Stimulated activated CD4-positive, alpha-beta T cell treated with anti-CD3 and anti-CD28 coated beads, Interleukin-4, amount 100 ng/mL, for 1 hour (primary cell): ENCODE results near the gene IGFALS.

Experiments used
- DNase-seq: peaks from one replicate; pipeline ENCODE4 v3.0.0-alpha.2; 2020

The IGFALS gene

DNA sequence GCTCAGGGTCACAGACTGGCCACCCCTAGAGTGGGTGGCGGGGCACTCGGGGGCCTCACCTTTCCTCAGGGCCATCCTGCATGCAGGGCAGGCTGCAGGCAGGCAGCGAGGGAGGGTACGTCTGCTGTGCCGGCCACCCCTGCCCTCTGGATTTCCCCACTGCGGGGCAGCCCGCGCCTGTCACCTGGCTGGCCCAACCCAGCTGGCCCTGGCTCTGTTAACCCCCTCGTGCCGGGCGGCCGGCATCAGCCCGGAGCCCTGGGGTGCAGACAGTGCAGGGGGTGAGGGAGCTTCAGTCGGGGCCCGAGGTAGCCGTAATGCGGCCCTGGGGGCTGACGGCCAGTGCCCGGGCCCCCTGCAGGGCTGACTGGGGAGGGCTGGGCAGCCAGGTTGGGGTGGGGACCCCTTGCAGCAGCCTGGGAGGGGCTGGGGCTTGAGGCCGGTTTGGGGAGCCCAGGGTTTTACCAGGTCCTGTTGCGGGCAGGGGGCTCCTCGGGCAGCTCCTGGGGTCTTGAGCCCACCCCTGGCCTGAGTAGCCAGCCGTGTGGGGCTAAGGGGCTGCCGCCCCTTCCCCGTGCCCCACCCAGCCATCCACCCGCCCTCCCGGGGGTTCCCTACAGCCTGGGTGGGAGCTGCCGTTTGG lies at the start of gene IGFALS:
Gene IGFALS (minus strand): TSS at position 128 of the 643 bp plus-strand sequence. CDS start 53 bp downstream, at position 75.
- no peak for DNase-seq

DNA sequence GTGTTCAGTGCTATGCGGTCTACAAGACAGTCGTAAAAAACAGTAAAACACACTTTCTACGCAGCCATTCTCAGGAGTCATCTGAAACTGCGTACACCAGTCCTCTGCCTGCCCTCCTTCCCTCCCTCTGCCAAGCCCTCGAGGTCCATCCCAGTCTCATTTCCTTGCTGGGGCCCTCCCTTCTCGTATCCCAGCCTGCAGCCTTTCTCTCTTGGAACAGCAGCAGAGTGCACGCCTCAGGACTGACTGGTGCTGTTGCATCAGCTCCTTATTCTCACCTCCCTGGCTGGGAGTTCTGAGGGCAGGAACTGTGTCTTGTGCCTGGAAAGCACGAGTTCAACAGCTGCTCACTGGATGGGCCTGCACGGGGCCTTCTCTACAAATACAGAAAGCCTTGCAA lies 46.0 kb upstream of the IGFALS start:
- DNase-seq = no peak

GRCh38 chr16:1834096-1834495 lies 40.6 kb upstream of the IGFALS start:
- DNase-seq = no peak

- no peak for DNase-seq
Measured at GRCh38 chr16:1832838-1833454, 39.4 kb upstream of the IGFALS start.

- DNase-seq = no peak
Measured at GRCh38 chr16:1831186-1832075, 37.9 kb upstream of the IGFALS start.

DNA sequence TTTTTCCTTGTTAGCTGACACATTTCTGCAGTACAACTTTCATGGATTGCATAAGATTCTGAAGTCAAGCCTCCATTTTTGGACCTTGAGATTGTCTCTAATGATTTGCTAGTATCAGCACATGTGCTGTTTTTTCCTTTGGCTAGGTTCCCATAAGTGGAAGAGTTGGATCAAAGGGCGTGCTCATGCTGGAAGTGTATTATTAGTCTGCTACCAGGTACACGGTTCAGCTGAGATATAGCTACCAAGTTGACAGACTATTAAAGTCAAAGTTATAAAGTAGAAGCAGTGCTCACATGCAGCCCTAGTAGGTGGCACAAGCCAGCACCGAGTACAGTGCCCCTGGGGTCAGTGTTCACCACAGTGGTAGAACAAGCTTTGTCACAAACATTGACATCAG lies 36.7 kb upstream of the IGFALS start:
- no peak for DNase-seq

GRCh38 chr16:1828645-1829410 lies 35.3 kb upstream of the IGFALS start:
- DNase-seq = no peak

DNA sequence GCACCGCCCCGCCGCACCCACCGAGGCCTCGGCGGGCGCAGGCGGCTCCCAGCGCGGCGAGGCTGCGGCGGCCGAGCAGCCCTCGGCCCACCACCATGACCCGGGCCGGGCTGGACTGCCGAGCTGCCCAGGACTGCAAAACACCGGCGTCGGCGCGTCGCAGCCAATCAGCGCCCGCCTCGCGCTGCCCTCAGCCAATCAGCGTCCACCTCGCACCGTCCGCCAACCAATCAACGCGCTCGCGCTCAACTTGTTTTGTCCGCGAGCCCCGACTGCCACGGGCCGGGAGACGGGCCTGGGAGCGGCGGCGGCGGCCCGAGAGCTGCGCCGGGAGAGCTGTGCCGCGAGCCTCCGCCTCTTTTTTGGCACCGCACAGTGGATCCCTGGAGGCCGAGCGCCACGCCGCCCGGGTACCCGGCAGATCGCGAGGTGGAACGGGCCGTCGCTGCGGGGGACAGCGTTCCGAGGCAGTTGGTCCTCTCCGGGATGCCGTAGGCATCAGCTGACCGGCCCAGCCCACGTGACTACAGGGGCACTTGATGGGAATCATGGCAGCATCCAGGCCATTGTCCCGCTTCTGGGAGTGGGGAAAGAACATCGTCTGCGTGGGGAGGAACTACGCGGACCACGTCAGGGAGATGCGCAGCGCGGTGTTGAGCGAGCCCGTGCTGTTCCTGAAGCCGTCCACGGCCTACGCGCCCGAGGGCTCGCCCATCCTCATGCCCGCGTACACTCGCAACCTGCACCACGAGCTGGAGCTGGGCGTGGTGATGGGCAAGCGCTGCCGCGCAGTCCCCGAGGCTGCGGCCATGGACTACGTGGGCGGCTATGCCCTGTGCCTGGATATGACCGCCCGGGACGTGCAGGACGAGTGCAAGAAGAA lies 33.4 kb upstream of the IGFALS start, which contains the start of the genes FAHD1 and HAGH:
Gene FAHD1 (plus strand): TSS at position 516 of the 883 bp plus-strand sequence. CDS start 33 bp downstream, at position 549.
Gene HAGH (minus strand): TSS at position 135 of the 883 bp plus-strand sequence. CDS start 38 bp downstream, at position 97.
- DNase-seq = peak; percentile 89

GRCh38 chr16:1825864-1826690 lies 32.6 kb upstream of the IGFALS start:
- peak; percentile 73 for DNase-seq

DNA sequence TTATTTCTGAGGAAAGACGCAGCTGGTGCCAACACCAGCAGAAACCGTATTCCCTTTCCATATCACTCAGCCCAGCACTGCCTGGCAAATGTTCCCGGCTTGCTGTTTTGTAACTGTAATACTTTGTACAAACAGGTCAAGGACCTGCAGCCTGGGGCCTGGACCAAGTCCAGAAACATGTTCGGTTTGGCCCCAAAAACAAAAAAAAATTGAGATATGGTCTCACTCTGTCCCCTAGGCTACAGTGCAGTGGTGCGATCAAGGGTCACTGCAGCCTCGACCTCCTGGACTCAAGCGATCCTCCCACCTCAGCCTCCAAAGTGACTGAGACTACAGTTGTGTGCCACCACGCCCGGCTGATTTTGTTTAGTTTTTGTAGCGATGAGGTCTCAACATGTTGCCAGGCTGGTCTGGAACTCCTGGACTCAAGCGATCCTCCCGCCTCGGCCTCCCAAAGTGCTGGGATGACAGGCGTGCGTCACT lies 31.9 kb upstream of the IGFALS start:
- no peak for DNase-seq

DNA sequence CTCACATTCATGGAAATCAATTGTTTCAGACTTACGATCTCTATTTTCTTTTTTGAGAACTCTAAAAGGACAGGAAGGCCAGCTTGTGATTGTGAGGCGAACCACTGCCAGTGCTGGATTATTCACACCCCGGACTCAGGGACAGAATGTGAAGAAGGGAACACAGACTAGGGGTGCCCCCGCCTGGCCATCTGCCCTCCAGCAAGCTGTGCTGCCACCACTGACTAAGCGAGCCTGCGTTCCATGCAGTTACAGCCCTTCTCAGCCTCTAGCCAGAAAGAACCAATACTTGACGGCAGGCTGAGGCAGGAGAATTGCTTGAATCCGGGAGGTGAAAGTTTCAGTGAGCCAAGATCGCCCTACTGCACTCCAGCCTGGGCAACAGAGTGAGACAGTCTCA lies 30.3 kb upstream of the IGFALS start:
- no peak for DNase-seq

GRCh38 chr16:1822801-1823200 lies 29.3 kb upstream of the IGFALS start:
- DNase-seq = no peak

DNA sequence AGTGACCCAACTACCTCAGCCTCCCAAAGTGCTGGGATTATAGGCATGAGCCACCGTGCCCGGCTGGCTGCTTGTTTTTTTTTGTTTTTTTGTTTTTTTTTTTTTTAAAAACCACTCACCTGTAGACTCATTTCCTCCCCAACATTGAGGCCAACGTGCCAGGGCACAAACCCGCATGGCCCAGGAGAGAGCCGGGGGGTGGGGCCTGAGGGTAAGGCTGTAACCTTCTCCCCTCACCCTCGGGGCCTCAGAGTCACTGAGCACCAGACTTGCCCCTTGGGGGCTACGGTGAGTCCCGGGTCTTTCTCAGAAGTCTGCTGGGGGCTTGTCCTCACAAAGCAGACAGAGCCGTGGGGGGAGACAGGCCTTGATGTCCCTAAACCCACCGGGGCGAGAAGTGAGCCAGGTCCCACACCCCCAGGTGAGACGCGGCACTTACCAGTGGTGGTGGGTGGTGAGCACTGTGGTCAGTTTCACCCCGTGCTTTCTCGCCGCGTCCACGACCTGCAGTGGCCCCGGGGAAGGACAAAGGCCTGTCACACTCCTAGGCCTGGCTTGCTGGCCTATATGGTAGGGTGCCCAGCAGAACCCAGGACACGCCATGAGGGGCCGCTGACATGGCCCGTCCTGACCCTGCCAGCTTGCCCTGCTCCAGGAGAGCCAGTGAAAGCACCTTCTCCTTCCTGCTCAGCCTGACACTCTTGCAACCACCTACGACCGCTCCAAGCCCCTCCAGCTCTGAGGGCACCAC lies 28.5 kb upstream of the IGFALS start:
- DNase-seq = no peak

- no peak for DNase-seq
Measured at GRCh38 chr16:1820946-1821290, 27.4 kb upstream of the IGFALS start.

DNA sequence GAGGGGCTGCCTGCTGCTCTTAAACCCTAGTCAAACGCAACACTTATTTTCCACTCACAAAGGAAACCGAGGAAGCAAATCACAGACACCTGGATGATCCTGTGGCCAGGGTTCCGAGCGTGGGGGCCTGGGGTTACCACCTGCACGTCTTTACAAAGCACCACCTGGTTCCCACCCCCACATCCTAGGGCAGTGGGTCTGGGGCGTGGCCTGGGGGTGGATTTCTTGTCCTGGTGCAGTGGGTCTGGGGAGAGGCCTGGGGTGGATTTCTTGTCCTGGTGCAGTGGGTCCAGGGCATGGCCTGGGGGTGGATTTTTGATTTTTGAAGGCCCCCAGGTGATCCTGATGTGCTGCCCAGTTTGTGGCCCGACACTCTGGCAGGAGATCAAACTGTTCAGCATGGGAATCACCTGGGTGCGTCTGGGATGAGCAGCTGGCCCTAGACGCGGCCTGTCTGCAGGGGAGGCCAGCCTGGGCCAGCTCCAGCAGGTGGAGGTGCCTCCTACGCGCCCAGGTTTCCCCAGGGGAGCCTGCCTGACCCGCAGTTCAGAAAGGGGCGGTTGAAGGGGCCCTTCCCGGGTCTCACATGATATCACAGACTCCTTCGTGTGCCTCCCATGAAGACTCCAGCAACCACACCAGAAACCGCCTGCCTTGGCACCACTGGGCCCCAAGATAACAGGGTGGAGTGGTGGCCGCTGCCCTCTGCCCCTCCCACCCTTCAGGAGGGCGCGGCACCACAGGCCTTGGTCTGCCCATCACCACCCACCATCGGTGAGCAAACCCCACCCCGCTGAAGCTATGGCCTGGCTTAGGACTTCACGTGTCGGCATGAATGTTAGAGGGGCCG lies 26.8 kb upstream of the IGFALS start:
- no peak for DNase-seq

DNA sequence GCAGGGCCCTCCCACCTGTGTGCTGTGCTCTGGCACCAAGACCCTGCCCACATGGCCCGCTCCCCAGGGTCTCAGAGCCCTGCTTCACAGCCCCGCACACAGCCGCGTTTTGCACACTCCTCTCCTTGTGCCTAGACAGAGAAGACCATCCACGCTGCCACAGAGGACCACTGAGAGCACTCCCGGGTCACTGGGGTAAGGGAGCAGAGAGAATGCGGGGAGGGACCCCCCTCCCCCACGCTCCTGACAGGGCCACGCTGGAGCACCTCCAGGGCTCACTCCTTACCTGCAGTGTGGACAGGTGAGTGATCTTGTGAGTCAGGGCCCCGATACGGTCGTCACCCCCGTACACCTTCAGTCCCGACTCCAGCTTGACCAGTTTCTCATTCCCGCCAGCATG lies 26.1 kb upstream of the IGFALS start:
- DNase-seq = no peak

GRCh38 chr16:1818873-1819525 lies 25.5 kb upstream of the IGFALS start:
- DNase-seq = no peak

DNA sequence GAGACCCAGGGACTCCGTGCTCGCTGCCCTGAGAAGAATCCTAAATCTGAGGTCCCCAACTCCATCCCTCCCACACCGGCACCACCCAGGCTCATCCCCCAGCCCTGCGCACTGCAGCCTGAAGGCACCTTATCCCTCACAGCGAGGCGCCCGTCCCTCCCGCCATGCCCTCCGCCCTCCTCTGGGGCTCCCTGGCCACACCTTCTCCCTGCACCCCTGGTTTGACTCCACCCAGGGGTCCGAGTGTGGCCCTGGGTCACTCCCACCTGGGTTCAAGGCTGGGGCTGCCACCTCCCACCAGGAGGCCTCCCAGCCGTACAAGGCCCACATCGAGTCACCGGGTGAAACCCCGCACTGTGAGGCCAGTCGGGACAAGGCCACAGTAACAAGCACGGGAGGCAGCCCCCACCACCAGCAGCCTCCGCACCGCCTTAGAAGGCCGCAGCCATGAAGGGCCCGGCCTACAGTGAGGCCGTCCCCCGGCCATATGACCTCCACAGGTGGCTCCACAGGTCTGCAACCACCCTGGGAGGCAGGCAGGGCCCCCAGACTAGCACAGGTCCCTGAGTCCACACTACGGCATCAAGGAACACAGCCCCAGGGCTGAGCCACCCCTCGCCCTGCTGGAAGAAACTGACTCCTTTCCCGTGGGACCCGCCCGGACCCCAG lies 24.8 kb upstream of the IGFALS start:
- DNase-seq = no peak
